ELR (cell line): Measurements from ENCODE around the gene KYNU.
A peak's percentile ranks its signal among the peaks of the same experiment; 100 is the strongest.
"Not testable (repeated sequence)": the region's sequence is repeated elsewhere in the genome, so short reads cannot be mapped to it uniquely, and the experiment has no call there.

ENCODE experiments used
- DNase-seq: peaks from one replicate; pipeline ENCODE4 v3.0.0-alpha.2; 2015; ENCODE audit warnings: low read depth

The KYNU gene

DNA sequence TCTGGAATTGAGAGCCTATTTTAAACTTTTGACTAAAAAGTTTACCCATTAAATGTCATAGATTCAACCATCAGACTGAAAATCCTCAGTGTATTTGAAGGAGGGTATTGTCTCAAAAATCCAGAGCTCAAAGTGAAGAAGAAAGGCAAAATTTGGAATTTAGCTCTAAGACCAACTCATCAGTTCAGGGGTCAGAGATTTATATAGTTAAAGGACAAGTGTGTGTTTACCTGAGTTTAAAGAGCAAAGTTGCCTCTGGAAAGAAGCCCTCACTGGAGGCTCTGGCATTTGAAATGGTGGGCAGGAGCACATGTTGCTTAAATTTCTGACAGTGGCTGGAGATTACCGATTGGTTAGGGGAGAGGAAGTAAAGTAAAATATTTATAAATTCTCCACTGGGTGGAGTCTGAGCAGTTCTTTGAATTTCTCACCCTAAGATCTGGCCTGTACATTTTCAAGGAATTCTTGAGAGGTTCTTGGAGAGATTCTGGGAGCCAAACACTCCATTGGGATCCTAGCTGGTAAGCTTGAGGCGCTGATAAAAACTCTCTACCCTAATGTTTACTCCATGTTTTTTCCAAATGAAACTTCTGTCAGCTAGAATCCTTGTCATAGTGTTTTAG is at the start of gene KYNU:
Gene KYNU (plus strand): TSS at position 449 of the 623 bp plus-strand sequence. CDS start 7,704 bp downstream, outside the sequence.
- peak; percentile 48 for DNase-seq

DNA sequence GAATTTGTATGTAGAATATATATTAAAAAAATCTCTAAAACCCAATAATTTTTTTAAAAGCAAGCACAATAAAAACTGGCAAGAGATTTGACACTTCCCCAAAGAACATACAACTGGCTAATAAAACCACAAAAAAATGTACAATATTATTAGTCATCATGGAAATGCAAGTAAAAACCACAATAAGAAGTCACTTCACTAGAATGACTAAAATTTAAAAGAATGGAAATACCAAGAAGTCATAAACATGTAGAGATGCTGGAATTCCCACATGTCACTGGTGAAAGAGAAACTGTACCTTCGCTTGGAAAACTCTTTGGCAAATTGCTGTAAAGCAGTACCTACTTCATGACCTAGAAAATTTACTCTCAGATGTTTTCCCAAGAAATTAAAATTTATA is 43.4 kb upstream of the KYNU start:
- peak; percentile 88 for DNase-seq

DNA sequence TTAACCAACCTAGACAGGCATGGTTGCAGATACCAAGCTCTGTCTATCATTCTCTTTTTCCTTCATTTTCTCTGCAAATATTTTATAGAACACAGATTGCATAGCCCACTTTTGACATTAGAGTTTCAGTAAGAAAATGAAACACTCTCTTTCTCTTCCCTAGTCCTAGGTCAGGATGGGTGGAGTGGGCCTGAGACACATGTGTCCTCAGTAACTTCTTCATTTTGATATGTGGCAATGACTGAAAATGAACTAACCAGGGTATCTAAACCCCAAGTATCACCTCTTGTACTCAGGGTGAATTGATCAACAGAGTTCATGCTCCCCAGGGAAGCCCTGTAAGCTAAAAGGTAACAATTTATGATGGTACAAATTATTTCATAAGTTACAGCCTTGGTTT is 37.0 kb upstream of the KYNU start:
- no peak for DNase-seq

GRCh38 chr2:142841788-142842187 is 35.7 kb upstream of the KYNU start:
- DNase-seq: no peak

DNA sequence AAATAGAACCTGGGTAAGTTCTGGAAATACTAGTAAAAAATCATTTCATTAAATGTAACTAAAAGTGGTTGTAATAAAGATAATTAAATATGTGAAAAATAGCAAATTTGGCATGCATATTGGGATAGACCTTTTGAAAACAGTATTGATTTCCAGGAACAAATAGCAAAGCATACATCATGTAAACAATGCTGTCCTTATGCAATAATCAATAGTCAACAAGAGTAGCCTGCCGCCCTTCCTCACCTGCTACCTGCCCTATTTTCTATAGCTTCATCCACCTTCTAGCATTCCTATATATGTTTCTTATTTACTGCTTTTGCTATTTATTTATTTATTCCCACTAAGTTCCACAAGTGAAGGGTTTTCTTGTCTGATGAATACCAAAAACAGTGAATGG is 35.1 kb upstream of the KYNU start:
- no peak for DNase-seq

DNA sequence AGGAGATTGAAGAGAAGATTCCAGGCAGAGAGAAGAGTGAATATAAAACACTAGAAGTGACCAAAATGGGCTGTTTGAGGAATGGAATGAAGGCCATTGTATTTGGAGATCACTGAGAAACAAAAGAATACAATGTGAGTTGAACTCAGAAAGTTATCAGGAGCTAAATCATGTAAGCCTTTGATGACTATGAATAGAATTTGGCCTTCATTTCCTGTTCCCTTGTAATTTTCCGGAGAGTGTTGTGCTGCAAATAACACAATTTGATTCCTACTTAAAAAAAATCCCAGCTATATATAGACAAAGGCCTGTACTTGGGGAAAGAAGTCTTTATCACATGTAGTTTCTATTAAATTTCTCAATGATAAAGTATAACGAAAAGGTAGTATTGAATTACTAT is 33.7 kb upstream of the KYNU start:
- no peak for DNase-seq

- no peak for DNase-seq
Observed at GRCh38 chr2:142848023-142848606, 29.3 kb upstream of the KYNU start.

- peak; percentile 47 for DNase-seq
Observed at GRCh38 chr2:142849820-142850219, 27.6 kb upstream of the KYNU start.

GRCh38 chr2:142853912-142854311 is 23.6 kb upstream of the KYNU start:
- DNase-seq: peak; percentile 34

- peak; percentile 70 for DNase-seq
Observed at GRCh38 chr2:142857256-142858164, 20.0 kb upstream of the KYNU start.

DNA sequence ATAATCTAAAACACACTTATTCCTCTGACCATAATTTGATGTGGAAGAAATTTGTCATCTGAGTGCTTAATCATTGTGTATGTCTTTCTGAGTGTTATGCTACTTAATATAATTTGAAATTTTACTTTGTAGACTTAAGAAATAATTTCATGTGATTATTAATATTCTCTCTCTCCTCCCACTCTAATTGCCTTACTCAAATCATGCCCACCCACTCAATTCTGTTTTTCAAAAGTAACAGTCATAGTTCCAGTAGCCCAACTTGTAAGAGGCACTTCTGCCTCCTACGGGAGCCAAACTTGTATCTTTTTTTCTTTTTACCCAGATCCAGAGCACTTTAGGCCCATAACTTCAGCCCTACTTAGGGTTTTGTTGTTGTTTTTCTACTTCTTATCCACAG is 18.5 kb upstream of the KYNU start:
- DNase-seq: no peak

DNA sequence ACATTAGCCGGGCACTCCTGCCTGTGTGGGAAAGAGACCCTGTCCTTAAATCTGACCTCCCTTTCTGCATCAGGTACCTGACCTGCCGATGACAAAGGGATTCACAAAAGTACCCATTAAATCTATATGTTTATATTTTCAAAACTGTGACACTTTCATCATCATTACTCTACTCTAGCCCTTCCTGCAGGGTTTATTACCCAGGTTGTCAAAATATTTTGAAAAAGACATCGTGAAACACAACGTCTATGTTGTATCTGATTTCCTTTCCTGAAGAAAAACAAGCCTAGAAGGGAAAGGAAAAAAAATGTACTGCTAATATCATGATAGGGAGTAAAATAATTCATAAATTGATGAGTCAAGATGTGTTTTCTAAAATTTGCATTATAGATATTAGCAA is 15.2 kb upstream of the KYNU start:
- DNase-seq: no peak

GRCh38 chr2:142862847-142863246 is 14.6 kb upstream of the KYNU start:
- DNase-seq: no peak

- DNase-seq: peak; percentile 52
Observed at GRCh38 chr2:142863485-142863961, 13.9 kb upstream of the KYNU start.

DNA sequence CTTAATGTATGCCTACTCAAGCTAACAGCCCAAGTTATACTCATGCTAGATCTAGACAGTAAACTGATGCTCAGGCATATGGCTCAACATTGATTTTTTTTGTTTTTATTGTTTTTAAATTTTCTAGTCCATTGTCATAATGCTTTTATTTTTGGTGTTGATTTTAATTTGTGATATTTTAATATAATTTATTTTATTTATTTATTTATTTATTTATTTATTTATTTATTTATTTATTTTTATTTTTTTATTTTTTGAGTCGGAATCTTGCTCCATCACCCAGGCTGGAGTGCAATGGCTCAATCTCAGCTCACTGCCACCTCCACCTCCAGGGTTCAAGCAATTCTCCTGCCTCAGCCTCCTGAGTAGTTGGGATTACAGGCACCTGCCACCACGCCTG is 12.9 kb upstream of the KYNU start:
- DNase-seq: not testable (repeated sequence)

- DNase-seq: peak; percentile 25
Observed at GRCh38 chr2:142865924-142866323, 11.5 kb upstream of the KYNU start.

GRCh38 chr2:142866426-142866825 is 11.0 kb upstream of the KYNU start:
- DNase-seq: no peak

DNA sequence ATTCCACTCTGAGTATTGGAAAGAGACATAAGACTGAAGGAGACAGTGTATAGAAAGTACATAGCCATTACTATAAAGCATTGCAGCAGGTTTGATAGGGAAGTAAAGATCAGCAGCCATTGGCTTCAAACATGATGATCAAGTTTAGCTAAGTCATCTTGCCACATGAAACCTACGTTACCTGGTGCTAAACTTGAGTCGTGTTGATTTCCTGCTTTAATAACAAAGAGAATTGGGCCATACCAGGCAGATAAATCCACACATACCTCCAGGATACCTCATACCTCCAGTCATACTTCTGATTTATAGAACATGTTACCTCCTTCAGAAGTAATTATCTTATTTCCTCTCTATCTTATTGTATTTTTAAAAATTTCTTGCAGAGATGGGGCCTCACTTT is 10.3 kb upstream of the KYNU start:
- peak; percentile 51 for DNase-seq

DNA sequence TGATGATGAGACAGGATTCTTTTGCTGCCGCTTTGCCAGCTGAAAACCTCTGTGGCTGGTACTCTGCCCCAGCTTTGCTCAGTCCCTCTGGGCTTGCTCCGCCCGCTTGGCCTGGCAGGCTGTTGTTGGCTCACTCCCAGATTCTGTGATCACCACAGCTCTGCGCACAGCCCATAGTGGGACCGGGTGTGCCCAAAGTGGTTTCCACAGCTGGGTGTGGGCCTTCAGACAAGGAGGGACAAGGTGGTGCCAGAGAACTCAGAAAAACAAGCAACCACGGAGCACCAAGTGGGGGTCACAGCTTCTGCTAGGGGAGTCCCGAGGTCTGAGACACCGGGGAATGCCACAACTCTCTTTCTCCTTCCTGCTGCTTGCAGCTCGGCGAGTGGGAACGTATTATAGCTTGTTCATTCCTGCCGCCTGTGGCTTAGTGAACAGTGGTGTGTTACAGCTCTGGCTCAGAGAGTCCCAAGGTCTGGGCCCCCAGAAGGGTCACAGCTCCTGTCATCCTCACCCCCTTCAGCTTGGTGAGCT is 9.2 kb upstream of the KYNU start:
- no peak for DNase-seq

- not testable (repeated sequence) for DNase-seq
Observed at GRCh38 chr2:142869065-142869460, 8.4 kb upstream of the KYNU start.

GRCh38 chr2:142869461-142870106 is 7.9 kb upstream of the KYNU start:
- DNase-seq: no peak

- no peak for DNase-seq
Observed at GRCh38 chr2:142870526-142870925, 6.9 kb upstream of the KYNU start.
